VCaP (cell line): ENCODE measurements around the gene DCAF15.

Experiments used
- H3K27ac ChIP-seq: fragments of 450-650 bp; 2 replicates; pipeline ENCODE4 v1.5.1; 2017
- TF ChIP-seq, protein P1 (sequence below): fragments of 450-650 bp; conservative IDR thresholded peaks from 2 replicates; pipeline ENCODE4 v1.5.1; 2017; ENCODE audit warnings: mild to moderate bottlenecking, moderate library complexity

The DCAF15 gene

DNA sequence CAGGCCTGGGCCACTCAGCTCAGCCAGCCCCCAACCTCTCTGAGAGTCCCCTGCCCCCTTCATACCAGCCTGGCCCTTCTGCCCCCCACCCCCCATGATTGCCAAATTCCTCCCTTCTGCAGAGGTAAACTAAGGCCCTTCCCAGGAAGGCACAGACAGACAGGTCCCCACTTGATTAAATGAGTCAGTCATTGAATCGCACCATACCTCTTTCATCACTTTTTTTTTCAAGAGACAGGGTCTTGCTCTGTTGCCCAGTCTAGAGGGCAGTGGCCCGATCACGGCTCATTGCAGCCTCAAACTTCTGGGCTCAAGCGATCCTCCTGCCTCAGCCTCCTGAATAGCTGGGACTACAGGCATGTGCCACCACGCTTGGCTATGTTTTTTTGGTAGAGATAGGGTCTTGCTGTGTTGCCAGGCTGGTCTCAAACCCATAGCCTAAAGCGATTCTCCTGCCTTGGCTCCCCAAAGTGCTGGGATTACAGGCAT lies 20.1 kb upstream of the DCAF15 start:
- H3K27ac ChIP-seq: no peak overlapping the region
- TF ChIP-seq, protein P1, sequence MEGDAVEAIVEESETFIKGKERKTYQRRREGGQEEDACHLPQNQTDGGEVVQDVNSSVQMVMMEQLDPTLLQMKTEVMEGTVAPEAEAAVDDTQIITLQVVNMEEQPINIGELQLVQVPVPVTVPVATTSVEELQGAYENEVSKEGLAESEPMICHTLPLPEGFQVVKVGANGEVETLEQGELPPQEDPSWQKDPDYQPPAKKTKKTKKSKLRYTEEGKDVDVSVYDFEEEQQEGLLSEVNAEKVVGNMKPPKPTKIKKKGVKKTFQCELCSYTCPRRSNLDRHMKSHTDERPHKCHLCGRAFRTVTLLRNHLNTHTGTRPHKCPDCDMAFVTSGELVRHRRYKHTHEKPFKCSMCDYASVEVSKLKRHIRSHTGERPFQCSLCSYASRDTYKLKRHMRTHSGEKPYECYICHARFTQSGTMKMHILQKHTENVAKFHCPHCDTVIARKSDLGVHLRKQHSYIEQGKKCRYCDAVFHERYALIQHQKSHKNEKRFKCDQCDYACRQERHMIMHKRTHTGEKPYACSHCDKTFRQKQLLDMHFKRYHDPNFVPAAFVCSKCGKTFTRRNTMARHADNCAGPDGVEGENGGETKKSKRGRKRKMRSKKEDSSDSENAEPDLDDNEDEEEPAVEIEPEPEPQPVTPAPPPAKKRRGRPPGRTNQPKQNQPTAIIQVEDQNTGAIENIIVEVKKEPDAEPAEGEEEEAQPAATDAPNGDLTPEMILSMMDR: no peak

DNA sequence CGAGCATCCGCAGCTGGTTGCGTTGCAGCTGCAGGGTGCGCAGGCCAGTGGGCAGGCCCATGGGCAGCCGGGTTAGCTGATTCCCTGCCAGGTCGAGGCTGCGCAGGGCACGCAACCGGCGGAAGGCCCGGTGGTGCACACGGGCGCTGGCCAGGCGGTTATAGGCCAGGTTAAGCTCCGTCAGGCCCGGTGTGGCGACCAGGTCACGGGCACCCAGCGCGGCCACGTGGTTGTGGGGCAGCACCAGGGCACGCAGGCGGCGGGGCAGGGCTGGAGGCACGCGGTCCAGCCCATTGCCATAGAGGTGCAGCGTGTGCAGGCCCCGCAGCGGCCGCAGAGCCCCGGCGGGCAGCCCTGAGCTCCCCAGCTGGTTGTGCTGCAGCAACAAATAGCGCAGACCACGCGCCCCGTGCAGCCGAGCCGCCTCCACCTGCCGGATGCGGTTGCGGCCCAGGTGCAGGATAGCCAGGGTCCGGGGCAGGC lies 19.4 kb upstream of the DCAF15 start:
- H3K27ac ChIP-seq: no peak overlapping the region
- TF ChIP-seq, protein P1: no peak

DNA sequence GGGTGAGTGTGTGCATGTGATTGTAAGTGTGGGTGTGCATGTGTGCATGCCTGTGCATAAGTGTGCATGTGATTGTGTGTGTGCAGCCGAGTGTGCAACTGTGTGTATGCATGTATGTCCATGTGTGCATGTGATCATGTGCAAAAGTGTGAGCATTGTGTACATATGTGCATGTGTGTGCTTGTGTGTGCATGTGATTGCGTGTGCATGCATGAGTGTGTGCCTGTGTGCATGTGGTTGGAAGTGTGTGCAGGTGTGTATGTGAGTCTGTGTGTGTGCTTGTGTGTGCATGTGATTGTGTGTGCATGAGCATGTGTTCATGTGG lies 17.6 kb upstream of the DCAF15 start:
- no peak overlapping the region for H3K27ac ChIP-seq
- TF ChIP-seq, protein P1: no peak

DNA sequence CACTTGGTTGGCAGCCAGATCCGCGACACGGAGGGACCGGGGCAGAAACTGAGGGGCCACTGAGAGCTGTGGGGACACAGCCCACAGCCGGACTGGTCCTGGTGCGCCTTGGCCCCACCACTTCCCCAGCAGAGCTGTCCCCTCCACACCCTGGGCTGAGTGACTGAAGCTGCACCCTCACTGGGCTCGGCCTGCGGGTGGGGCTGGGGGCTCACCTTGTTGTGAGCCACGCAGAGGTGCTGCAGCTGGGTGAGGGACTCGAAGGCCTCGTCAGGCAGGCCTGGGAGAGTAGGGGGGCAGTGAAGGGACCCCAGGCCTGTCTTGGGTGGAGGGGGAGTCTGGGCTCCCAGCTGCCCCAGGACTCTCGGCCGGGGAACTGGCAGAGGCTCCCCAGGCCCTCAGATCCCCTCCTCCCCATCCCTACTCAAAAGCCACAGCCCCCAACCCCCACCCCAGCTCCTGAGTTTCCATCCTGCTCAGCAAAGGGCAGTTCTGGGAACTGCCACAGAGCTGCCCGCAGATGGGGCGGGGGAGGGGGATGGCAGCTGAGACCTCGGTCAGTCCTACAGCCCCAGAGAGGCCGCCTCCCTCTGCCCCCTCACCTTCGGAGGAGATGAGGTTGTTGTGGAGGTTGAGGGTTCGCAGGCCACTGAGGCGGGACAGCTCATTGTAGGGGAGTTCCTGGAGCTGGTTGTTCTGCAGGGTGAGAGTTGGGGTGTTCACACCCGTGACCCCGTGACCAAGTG lies 16.4 kb upstream of the DCAF15 start:
- TF ChIP-seq, protein P1: no peak
- no peak overlapping the region for H3K27ac ChIP-seq

DNA sequence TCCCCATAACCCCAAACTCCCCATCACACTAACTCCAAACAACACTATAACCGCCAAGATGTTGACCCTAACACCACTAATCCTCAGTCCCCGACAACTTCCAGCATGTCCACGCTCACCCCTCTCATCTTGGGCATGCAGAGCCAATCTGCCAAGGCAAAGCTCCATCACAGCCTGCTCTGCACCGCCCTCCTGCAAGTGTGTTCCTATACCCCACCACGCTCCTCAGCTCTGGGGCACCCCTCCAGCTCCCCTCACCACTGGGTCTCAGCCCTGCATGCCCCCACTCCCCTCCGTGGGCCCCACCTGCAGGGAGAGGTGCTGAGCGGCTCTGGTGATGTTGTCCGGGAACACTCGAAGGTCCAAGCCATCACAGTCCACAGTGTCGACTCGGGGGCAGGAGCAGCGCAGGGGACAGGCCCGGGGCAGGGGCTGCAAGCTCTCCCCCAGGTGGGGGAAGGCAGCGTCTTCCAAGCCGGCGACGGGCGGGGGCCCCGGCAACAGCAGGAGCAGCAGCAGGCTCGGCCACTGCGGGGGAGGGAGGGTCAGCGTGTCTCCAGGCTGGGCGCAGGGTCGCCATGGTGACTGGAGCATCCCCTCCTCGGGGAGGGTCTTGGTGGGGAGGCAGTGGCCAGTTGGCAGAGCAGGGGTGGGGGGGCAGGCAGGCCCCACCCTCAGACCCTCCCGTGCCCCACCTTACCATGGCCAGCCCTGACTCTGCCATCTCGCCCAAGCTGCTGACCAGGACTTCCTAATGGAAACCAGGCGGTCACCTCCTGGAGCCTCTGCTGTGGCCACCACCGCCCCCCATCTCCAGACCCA lies 14.6 kb upstream of the DCAF15 start:
- TF ChIP-seq, protein P1: no peak
- no peak overlapping the region for H3K27ac ChIP-seq

DNA sequence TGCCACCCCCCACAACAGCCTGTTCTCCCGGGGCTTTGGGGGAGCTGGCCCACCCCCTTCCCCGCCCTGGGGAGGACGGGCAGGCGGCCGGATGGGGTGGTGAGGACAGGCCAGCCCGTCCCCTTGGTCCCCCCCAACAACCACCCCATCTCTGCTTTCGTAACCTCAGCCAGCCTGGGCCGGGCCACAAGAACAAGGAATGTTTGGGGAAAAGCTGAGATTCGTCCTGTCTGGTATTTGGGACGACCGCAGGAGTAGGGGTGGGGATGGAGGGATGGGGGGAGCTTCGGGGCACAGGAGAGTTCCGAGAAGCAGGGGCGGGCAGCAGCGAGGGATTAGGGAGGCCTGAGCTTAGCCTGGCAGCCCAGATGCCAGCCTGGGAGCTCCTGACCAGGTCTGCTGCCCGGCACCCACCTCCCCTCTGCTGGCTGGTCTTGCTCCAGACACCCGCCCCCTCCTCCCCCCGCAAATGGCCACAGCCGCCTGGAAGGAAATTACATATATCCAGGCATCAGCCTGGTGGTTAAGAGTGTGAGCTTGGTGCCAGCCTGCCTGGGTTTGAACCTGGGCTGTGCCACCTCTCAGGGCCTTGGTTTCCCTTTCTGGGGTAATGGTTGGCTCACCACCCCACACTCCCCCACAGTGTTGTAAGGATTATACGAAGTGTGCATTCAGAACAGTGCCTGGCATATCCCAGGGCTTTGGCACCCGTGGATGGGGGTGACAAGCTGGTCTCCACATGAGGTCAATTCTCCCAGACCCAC lies 13.8 kb upstream of the DCAF15 start, which contains the start of gene PODNL1:
Gene PODNL1, minus strand, starts transcription at position 117 of the 764 bp plus-strand sequence. CDS start 236 bp downstream, outside the sequence.
- H3K27ac ChIP-seq: no peak within 1 kb of the TSS
- TF ChIP-seq, protein P1: no peak
